ENCODE results near the gene KCNN2.

Gene KCNN2

GRCh38 chr5:114412510-114413171, 50.8 kb downstream of the KCNN2 start:
- TF ChIP-seq CTCF (IDR thresholded peaks at IDR 0.05): no peak

GRCh38 chr5:114415760-114416159, 53.9 kb downstream of the KCNN2 start:
- TF ChIP-seq CTCF (IDR thresholded peaks at IDR 0.05): no peak

GRCh38 chr5:114416254-114416653, 54.4 kb downstream of the KCNN2 start:
- no peak for TF ChIP-seq CTCF (IDR thresholded peaks at IDR 0.05)

- no peak for TF ChIP-seq CTCF (IDR thresholded peaks at IDR 0.05)
Observed at GRCh38 chr5:114417519-114417918, 55.6 kb downstream of the KCNN2 start.

GRCh38 chr5:114418176-114419066, 56.6 kb downstream of the KCNN2 start:
- TF ChIP-seq CTCF (IDR thresholded peaks at IDR 0.05): no peak

GRCh38 chr5:114419067-114419388, 57.2 kb downstream of the KCNN2 start:
- TF ChIP-seq CTCF (IDR thresholded peaks at IDR 0.05): no peak

GRCh38 chr5:114419959-114420358, 58.1 kb downstream of the KCNN2 start:
- no peak for TF ChIP-seq CTCF (IDR thresholded peaks at IDR 0.05)
